Measurements from ENCODE around the gene CCM2. TPM values are rescaled to one million over a fixed set of nuclear protein-coding genes. Genes with fewer than 3 reads are reported as not detected.

CCM2 gene
- total RNA-seq, 2 experiments from 2014 or later = 58.9 to 89.1 TPM

Small RNA genes within 50 kb of the gene (small RNA-seq; reads per million reads assigned to genes)
- 5.6 reads per million, percentile 92 among the genes with 10 or more reads in this experiment for gene SNORA5A
- gene SNORA5B = not detected
- 19.7 reads per million, percentile 97 among the genes with 10 or more reads in this experiment for gene SNORA5C

Other genes starting within 250 kb of the CCM2 start
- gene PPIA, start 203.5 kb upstream of the CCM2 start, total RNA-seq (2014; rRNA removed; shearing (Covaris generic)) = 2,827 and 2,935 TPM in 2 replicates
- gene PPIA, start 203.5 kb upstream of the CCM2 start, total RNA-seq (2022) = 2,267 and 2,573 TPM in 2 replicates
- 440 and 450 TPM in 2 replicates for gene H2AZ2, start 152.1 kb upstream of the CCM2 start, total RNA-seq (2014; rRNA removed; shearing (Covaris generic))
- 274 and 291 TPM in 2 replicates for gene H2AZ2, start 152.1 kb upstream of the CCM2 start, total RNA-seq (2022)
- 14.9 and 15.2 TPM in 2 replicates for gene PURB, start 114.7 kb upstream of the CCM2 start, total RNA-seq (2014; rRNA removed; shearing (Covaris generic))
- 22.7 and 27.2 TPM in 2 replicates for gene PURB, start 114.7 kb upstream of the CCM2 start, total RNA-seq (2022)
- 23.6 and 27.4 TPM in 2 replicates for gene MYO1G, start 21.2 kb upstream of the CCM2 start, total RNA-seq (2014; rRNA removed; shearing (Covaris generic))
- 74.7 and 87.3 TPM in 2 replicates for gene MYO1G, start 21.2 kb upstream of the CCM2 start, total RNA-seq (2022)
- not detected in 2 replicates for gene NACAD, start 88.8 kb downstream of the CCM2 start, total RNA-seq (2014; rRNA removed; shearing (Covaris generic))
- not detected in 2 replicates for gene NACAD, start 88.8 kb downstream of the CCM2 start, total RNA-seq (2022)
- gene TBRG4, start 111.5 kb downstream of the CCM2 start, total RNA-seq (2014; rRNA removed; shearing (Covaris generic)) = 113 and 117 TPM in 2 replicates
- 137 and 141 TPM in 2 replicates for gene TBRG4, start 111.5 kb downstream of the CCM2 start, total RNA-seq (2022)
- gene RAMP3, start 157.6 kb downstream of the CCM2 start, total RNA-seq (2014; rRNA removed; shearing (Covaris generic)) = not detected in 2 replicates
- not detected in 2 replicates for gene RAMP3, start 157.6 kb downstream of the CCM2 start, total RNA-seq (2022)